Gastroesophageal sphincter (tissue), 2 donors: Measurements from ENCODE around the gene PHF23.

Experiments
- EP300 ChIP-seq: sonication (generic); formaldehyde crosslinking; IDR thresholded peaks from one replicate; pipeline ENCODE4 v1.6.1; 2017; ENCODE audit warnings: antibody characterized with exemption, mild to moderate bottlenecking
- POLR2A ChIP-seq, 2 donors: fragments of 450-650 bp; IDR thresholded peaks; one replicate each; pipeline ENCODE4 v1.6.1; 2017; ENCODE audit warnings: antibody characterized with exemption in 2 of 2, mild to moderate bottlenecking in 2 of 2, moderate library complexity in 1 of 2

GRCh38 chr17:7191069-7191468 is 48.2 kb downstream of the PHF23 start:
- TF ChIP-seq EP300 (no peak), POLR2A (IDR thresholded peaks at IDR 0.05) (no peak)
